Measurements from ENCODE around the gene TTBK2.
"Not testable (repeated sequence)": the region's sequence is repeated elsewhere in the genome, so short reads cannot be mapped to it uniquely, and the experiment has no call there.

TTBK2 gene

GRCh38 chr15:42890161-42890913 is 30.2 kb downstream of the TTBK2 start:
- Histone ChIP-seq H3K4me3 (ENCODE audit: low read depth, low read length) (no peak overlapping the region), H3K27ac (ENCODE audit: extremely low read depth, low read depth, low read length) (no peak overlapping the region), H3K36me3 (ENCODE audit: control insufficient read depth in 2 of 2, insufficient read depth in 1 of 2, low read length in 2 of 2) (no peaks in the 10 kb centered on the region), H3K9me3 (ENCODE audit: control insufficient read depth, insufficient read depth, low read depth, low read length) (no peaks in the 10 kb centered on the region), H3K4me1 (ENCODE audit: control insufficient read depth, insufficient read depth, low read length) (no peaks in the 10 kb centered on the region)
- ChIA-PET CTCF (no interaction called here), POLR2A (interaction anchor here (0.5 to 0.6 kb wide), 2 partner anchors 27 to 32 kb away, joined by 3 to 5 read pairs; no protein-coding TSS in a partner anchor)
- no peak for TF ChIP-seq ZNF76 (tag by site-specific recombination; IDR thresholded peaks at IDR 0.05; ENCODE audit: borderline replicate concordance, low read depth)
- no peak for TF ChIP-seq GFI1B (tag by site-specific recombination; IDR thresholded peaks at IDR 0.05)
- no peak for TF ChIP-seq ZNF785 (tag by site-specific recombination; IDR thresholded peaks at IDR 0.05)
- TF ChIP-seq PRDM6 (tag by site-specific recombination; IDR thresholded peaks at IDR 0.05), result no peak
- TF ChIP-seq KLF8 (tag by site-specific recombination; IDR thresholded peaks at IDR 0.05), result no peak
- no peak for TF ChIP-seq ZNF623 (tag by site-specific recombination; IDR thresholded peaks at IDR 0.05)
- no peak for TF ChIP-seq ZEB2 (tag by site-specific recombination; IDR thresholded peaks at IDR 0.05)
- no peak for TF ChIP-seq BCL11A (tag by site-specific recombination; IDR thresholded peaks at IDR 0.05; ENCODE audit: low read depth)
- no peak for TF ChIP-seq ZNF366 (tag by site-specific recombination; conservative IDR thresholded peaks at IDR 0.05)
- TF ChIP-seq IKZF3 (tag by site-specific recombination; IDR thresholded peaks at IDR 0.05), result no peak
- no peak for TF ChIP-seq ZFP37 (tag by site-specific recombination; IDR thresholded peaks at IDR 0.05)
- TF ChIP-seq ZNF513 (tag by site-specific recombination; IDR thresholded peaks at IDR 0.05), result no peak
- no peak for TF ChIP-seq ATF2 (tag by site-specific recombination; IDR thresholded peaks at IDR 0.05; ENCODE audit: low read depth)
- no peak for TF ChIP-seq ZNF335 (tag by site-specific recombination; conservative IDR thresholded peaks at IDR 0.05)

- H3K36me3 ChIP-seq (ENCODE audit: control insufficient read depth in 2 of 2, insufficient read depth in 1 of 2, low read length in 2 of 2); POLR2A ChIA-PET; H3K9me3 ChIP-seq (ENCODE audit: control insufficient read depth, insufficient read depth, low read depth, low read length); H3K4me1 ChIP-seq (ENCODE audit: control insufficient read depth, insufficient read depth, low read length); CTCF ChIA-PET; H3K27ac ChIP-seq (ENCODE audit: extremely low read depth, low read depth, low read length); H3K4me3 ChIP-seq (ENCODE audit: low read depth, low read length): not testable (repeated sequence)
Measured at GRCh38 chr15:42887384-42887783, 33.2 kb downstream of the TTBK2 start.

GRCh38 chr15:42880121-42880520 is 40.5 kb downstream of the TTBK2 start:
- Histone ChIP-seq H3K9me3 (ENCODE audit: control insufficient read depth, insufficient read depth, low read depth, low read length) (no peaks in the 10 kb centered on the region), H3K27ac (ENCODE audit: extremely low read depth, low read depth, low read length) (no peak overlapping the region), H3K4me1 (ENCODE audit: control insufficient read depth, insufficient read depth, low read length) (no peaks in the 10 kb centered on the region), H3K4me3 (ENCODE audit: low read depth, low read length) (no peak overlapping the region), H3K36me3 (ENCODE audit: control insufficient read depth in 2 of 2, insufficient read depth in 1 of 2, low read length in 2 of 2) (no peaks in the 10 kb centered on the region; a peak in 1 of 3 replicates)
- ChIA-PET CTCF (no interaction called here), POLR2A (no interaction called here)
- no peak for TF ChIP-seq ZFHX2 (tag by site-specific recombination; conservative IDR thresholded peaks at IDR 0.05)
- no peak for TF ChIP-seq ZBTB49 (tag by site-specific recombination; IDR thresholded peaks at IDR 0.05; ENCODE audit: low read depth)
- no peak for TF ChIP-seq ZNF521 (tag by site-specific recombination; IDR thresholded peaks at IDR 0.05)
- no peak for TF ChIP-seq MEIS1 (CRISPR knock-in tag; IDR thresholded peaks at IDR 0.05; ENCODE audit: borderline replicate concordance)
- TF ChIP-seq ZSCAN16 (tag by site-specific recombination; IDR thresholded peaks at IDR 0.05), result no peak
- no peak for TF ChIP-seq ZNF292 (tag by site-specific recombination; IDR thresholded peaks at IDR 0.05; ENCODE audit: borderline replicate concordance, low read depth)
- TF ChIP-seq ZNF112 (tag by site-specific recombination; IDR thresholded peaks at IDR 0.05), result no peak

All from HEK293 (cell line).